Activated CD4-positive, alpha-beta T cell treated with anti-CD3 and anti-CD28 coated beads, Interleukin-2, amount 10 ng/mL, durations not matched to agents 7 days and 5 days (primary cell): ENCODE measurements around the gene PLG. TPM values are rescaled to one million over a fixed set of nuclear protein-coding genes. Genes with fewer than 3 reads are reported as not detected.
"Not testable (repeated sequence)": the region's sequence is repeated elsewhere in the genome, so short reads cannot be mapped to it uniquely, and the experiment has no call there.

Source experiments
- CTCF ChIA-PET: fragments of 350-600 bp; sonication (Branson Sonifier 250); formaldehyde crosslinking; loops from one replicate; lab custom pipeline; 2021; ENCODE audit warnings: antibody characterized with exemption; lab: Charles Lee
- POLR2A ChIA-PET: fragments of 350-600 bp; sonication (Branson Sonifier 250); formaldehyde crosslinking; loops from one replicate; lab custom pipeline; 2021; ENCODE audit warnings: antibody characterized with exemption; lab: Charles Lee
- DNase-seq: peaks from one replicate; pipeline ENCODE4 v3.0.0-alpha.2; 2020
- H3K27ac Mint-ChIP-seq: one replicate; pipeline ENCODE4 v1.8.0; 2021; ENCODE audit warnings: mild to moderate bottlenecking, moderate library complexity, mixed read lengths
- H3K27me3 Mint-ChIP-seq: one replicate; pipeline ENCODE4 v1.8.0; 2021; ENCODE audit warnings: mixed read lengths
- H3K36me3 Mint-ChIP-seq: one replicate; pipeline ENCODE4 v1.8.0; 2021; ENCODE audit warnings: low read depth, mixed read lengths
- H3K4me1 Mint-ChIP-seq: one replicate; pipeline ENCODE4 v1.8.0; 2021; ENCODE audit warnings: mixed read lengths
- H3K4me3 Mint-ChIP-seq: one replicate; pipeline ENCODE4 v1.8.0; 2021; ENCODE audit warnings: mild to moderate bottlenecking, moderate library complexity, mixed read lengths
- H3K9me3 Mint-ChIP-seq: one replicate; pipeline ENCODE4 v1.8.0; 2021; ENCODE audit warnings: mixed read lengths
- total RNA-seq, 2 experiments: library from RNA; stranded (reverse); gene quantifications; one replicate each; pipeline ENCODE4 v1.2.3, GENCODE V29; 2021

PLG gene
- total RNA-seq: under 1 TPM in 1 of 2 experiments, not detected in 1; 0.32 TPM

DNA sequence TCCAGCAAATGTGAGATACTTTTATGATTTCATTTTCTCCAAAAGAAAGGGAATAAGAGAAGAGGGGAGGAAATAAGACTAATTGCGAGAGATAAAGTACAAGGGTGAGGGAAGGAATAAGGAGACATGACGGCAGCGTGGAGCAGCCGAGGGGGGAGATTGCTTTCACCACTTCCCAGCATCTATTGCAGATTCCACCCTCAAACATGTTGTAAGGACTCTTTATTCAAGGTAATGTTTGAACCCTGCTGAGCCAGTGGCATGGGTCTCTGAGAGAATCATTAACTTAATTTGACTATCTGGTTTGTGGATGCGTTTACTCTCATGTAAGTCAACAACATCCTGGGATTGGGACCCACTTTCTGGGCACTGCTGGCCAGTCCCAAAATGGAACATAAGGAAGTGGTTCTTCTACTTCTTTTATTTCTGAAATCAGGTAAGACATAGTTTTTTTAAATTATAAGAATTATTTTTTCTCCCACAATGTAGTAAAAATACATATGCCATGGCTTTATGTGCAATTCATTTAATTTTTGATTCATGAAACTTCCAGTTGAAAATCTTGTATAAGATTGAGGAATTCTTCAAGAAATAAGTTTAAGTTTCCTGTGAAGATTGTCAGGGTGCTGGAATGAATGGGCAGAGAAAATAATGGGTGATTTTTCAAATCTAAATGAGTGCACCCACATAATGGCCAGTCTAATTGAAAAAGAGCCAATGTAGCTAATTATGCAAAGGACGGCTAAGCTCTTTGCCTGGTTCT is at the start of gene PLG:
PLG (plus strand) TSS at position 327 of the 763 bp plus-strand sequence; CDS start at position 388, 61 bp downstream.
- H3K4me3 Mint-ChIP-seq, H3K27me3 Mint-ChIP-seq, H3K9me3 Mint-ChIP-seq, H3K27ac Mint-ChIP-seq, H3K4me1 Mint-ChIP-seq, POLR2A ChIA-PET, DNase-seq, H3K36me3 Mint-ChIP-seq, CTCF ChIA-PET: not testable (repeated sequence)

DNA sequence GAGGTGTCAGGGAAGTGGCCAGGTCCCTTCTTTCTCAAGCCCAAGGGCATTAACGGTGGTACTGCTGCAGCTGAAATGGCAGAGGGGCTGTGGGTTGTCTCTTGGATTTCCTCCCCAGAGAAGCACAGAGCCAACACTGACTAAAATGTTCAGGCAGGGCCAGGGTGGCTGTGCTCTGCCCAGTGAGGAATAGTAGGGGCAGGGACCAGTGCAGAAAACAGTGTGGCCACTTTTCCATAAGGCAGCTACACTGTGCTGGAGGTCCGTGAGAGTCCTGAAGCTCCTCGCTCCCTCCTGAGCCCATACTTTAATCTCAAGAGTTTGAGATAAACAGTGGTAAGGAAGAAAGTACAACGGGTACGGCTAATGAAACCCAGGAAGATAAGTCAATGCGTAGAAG is 42.5 kb upstream of the PLG start:
- H3K27me3 Mint-ChIP-seq: no peaks in the 10 kb centered on the region
- no peak overlapping the region for H3K4me3 Mint-ChIP-seq
- CTCF ChIA-PET: no interaction called here
- H3K9me3 Mint-ChIP-seq: peaks cover 10% of the 10 kb centered on the region
- H3K4me1 Mint-ChIP-seq: no peaks in the 10 kb centered on the region
- no peak for DNase-seq
- no peaks in the 10 kb centered on the region for H3K36me3 Mint-ChIP-seq
- H3K27ac Mint-ChIP-seq: no peak overlapping the region
- POLR2A ChIA-PET: no interaction called here

DNA sequence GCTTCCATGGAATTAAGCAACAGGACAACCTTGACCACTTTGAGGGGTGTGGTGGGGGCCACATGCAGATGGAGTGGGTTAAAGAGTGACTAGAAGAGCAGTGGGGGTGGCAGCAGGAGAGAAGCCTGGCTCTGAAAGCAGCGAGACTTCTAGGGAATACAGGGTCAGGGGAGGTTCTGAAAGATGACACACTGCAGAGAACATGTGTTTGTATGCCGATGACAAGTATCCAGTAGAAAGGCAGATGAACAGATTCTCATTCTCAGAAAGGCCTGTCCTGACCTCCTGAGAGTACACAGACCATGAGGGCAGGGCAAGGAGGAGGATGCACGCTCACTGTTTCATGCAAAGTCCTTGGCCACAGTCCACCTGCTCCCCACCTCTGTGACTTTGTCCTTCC is 40.8 kb upstream of the PLG start:
- no peaks in the 10 kb centered on the region for H3K4me1 Mint-ChIP-seq
- no peak overlapping the region for H3K27ac Mint-ChIP-seq
- peaks cover 10% of the 10 kb centered on the region for H3K9me3 Mint-ChIP-seq
- ChIA-PET CTCF (no interaction called here), POLR2A (no interaction called here)
- H3K4me3 Mint-ChIP-seq: no peak overlapping the region
- H3K36me3 Mint-ChIP-seq: no peaks in the 10 kb centered on the region
- DNase-seq: no peak
- no peaks in the 10 kb centered on the region for H3K27me3 Mint-ChIP-seq

DNA sequence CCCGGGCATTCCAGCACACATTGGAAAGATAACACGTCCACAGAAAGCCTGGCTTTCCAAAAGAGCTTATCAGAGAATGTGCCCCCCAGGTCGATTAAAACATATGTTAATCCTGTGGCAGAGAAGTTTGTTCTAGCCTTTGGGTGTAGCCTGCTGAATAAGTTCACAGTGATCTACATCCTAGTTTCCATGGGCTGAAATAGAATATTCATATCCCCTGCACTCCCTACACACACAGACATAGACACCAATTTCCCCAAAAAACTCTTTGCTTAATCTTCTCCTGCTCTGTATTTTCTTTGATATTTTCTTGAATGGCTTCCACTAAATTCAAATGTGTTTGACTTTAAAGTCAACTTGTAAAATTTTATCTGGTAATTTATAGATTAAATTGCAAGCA is 39.6 kb upstream of the PLG start:
- H3K4me3 Mint-ChIP-seq: no peak overlapping the region
- CTCF ChIA-PET: no interaction called here
- H3K4me1 Mint-ChIP-seq: no peaks in the 10 kb centered on the region
- no peak for DNase-seq
- H3K36me3 Mint-ChIP-seq: no peaks in the 10 kb centered on the region
- H3K27ac Mint-ChIP-seq: no peak overlapping the region
- POLR2A ChIA-PET: no interaction called here
- H3K9me3 Mint-ChIP-seq: peaks cover 4% of the 10 kb centered on the region
- H3K27me3 Mint-ChIP-seq: no peaks in the 10 kb centered on the region

DNA sequence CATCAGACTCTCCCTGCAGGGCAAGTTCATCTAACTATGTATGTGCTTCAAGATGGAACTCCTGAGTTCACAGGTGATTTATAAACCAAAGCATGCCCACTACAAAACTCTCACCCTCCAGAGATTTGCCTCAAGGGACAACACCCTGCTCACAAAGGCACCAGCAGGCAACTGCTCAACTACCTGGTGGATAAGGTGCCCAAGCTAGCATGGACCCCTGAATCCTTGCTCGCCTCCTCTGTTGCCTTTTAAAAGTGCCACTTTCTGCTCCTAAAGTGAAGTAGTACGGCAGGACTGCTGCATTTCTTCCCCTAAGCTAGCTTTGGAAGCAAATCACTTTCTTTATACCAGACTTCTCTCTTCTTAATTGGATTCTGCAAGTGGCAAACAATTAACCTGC is 39.2 kb upstream of the PLG start:
- CTCF ChIA-PET: no interaction called here
- Mint-ChIP-seq H3K9me3 (peaks cover under 1% of the 10 kb centered on the region), H3K4me3 (no peak overlapping the region), H3K4me1 (no peaks in the 10 kb centered on the region), H3K27ac (no peak overlapping the region), H3K27me3 (no peaks in the 10 kb centered on the region), H3K36me3 (no peaks in the 10 kb centered on the region)
- no peak for DNase-seq
- POLR2A ChIA-PET: no interaction called here

DNA sequence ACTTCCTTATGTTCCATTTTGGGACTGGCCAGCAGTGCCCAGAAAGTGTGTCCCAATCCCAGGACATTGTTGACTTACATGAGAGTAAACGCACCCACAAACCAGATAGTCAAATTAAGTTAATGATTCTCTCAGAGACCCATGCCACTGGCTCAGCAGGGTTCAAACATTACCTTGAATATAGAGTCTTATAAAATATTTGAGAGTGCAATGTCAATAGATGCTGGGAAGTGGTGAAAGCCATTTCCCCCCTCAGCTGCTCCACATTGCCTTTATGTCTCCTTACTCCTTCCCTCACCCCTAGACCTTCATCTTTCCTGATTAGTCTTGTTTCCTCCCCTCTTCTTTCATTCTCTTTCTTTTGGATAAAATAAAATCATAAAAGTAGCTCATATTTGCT is 37.8 kb upstream of the PLG start, which contains the start of gene LPA:
LPA (minus strand) TSS at position 78 of the 400 bp plus-strand sequence; CDS start at position 17, 61 bp downstream.
- DNase-seq, H3K9me3 Mint-ChIP-seq, H3K27ac Mint-ChIP-seq, H3K27me3 Mint-ChIP-seq, POLR2A ChIA-PET, CTCF ChIA-PET, H3K4me3 Mint-ChIP-seq, H3K4me1 Mint-ChIP-seq, H3K36me3 Mint-ChIP-seq: not testable (repeated sequence)

DNA sequence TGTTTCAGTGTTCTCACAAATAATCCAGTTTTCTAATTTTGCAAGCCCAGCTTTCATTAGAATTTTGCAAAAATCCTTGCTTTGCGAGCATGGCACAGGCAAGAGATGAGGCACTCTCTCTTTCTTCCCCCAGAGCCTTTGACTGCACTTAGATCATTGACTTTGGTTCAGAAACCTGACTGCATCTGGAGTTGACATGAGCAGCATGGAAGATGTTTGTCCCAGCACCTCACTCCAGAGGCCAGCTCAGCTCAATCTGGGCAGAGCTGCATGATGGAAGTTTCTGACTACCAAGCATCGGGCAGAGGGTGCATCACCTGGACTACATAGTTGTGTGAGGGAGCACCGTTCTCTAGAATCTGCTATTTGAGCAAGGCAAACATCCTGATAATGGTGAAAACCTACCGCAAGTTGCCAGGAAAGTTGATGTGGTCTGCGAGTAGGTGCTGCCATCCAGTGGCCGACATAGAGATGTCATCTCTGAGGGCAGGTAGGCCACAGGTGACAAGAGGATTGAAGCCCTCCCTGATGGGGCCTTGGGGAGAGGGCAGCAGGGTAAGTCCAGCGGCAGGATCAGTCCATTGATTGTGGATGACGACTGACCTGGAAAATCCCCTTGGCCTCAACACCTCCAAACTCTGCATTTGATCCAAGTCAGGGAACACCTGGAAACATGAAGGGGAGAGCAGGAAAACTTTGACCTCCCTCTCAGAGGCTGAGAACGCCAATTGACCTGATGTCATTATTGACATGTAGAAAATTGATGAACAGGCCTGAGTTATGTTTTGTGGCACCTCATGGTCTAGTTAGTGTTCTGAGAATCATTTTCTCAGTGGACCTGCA is 34.2 kb upstream of the PLG start:
- peaks cover 3% of the 10 kb centered on the region for H3K27me3 Mint-ChIP-seq
- POLR2A ChIA-PET: no interaction called here
- H3K4me3 Mint-ChIP-seq: no peak overlapping the region
- no peak overlapping the region for H3K27ac Mint-ChIP-seq
- H3K9me3 Mint-ChIP-seq: no peaks in the 10 kb centered on the region
- no peaks in the 10 kb centered on the region for H3K36me3 Mint-ChIP-seq
- no peaks in the 10 kb centered on the region for H3K4me1 Mint-ChIP-seq
- CTCF ChIA-PET: no interaction called here
- DNase-seq: peak; percentile 47

DNA sequence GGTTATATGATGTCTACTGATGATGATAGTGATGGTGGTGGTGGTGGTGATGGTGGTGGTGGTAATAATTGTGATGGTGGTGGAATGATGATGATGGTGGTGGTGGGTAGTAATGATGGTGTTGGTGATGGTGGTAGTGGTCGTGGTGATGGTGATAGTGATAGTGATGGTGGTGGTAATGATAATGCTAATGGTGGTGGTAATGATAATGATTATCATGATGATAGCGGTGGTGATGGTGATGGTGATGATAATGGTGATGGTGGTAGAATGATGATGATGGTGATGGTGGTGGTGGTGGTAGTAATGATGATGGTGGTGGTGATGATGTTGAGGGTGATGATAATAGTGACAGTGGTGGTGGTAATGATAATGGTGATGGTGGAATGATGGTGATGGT is 33.5 kb upstream of the PLG start:
- CTCF ChIA-PET: interaction anchor here (0.5 kb wide), 1 partner anchor 692 kb away, joined by 3 read pairs; no protein-coding TSS in a partner anchor
- Mint-ChIP-seq H3K9me3 (peaks cover 4% of the 10 kb centered on the region), H3K36me3 (no peaks in the 10 kb centered on the region), H3K4me3 (no peak overlapping the region), H3K27ac (no peak overlapping the region), H3K27me3 (peaks cover 3% of the 10 kb centered on the region), H3K4me1 (no peaks in the 10 kb centered on the region)
- no peak for DNase-seq
- POLR2A ChIA-PET: no interaction called here

DNA sequence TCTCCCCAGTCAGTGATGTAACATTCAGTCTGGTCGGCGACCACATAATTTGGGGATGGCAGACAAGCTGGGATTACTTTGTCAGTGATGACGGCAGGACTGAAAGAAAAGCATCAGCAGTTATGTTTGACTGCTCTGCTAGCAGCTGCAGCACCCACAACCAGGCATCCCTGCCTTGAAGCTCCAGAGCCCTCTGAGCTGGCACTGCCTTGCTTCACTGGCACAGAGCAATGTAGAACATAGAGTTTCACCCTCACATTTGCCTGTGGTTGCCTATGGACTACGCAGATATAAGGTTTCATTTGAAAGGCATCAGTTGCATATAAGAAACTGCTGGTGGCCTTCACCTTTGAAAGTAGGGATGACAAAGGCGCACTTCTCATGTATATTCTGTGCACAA is 25.6 kb upstream of the PLG start:
- H3K27me3 Mint-ChIP-seq, H3K4me1 Mint-ChIP-seq, H3K27ac Mint-ChIP-seq, DNase-seq, CTCF ChIA-PET, H3K4me3 Mint-ChIP-seq, H3K9me3 Mint-ChIP-seq, POLR2A ChIA-PET, H3K36me3 Mint-ChIP-seq: not testable (repeated sequence)

DNA sequence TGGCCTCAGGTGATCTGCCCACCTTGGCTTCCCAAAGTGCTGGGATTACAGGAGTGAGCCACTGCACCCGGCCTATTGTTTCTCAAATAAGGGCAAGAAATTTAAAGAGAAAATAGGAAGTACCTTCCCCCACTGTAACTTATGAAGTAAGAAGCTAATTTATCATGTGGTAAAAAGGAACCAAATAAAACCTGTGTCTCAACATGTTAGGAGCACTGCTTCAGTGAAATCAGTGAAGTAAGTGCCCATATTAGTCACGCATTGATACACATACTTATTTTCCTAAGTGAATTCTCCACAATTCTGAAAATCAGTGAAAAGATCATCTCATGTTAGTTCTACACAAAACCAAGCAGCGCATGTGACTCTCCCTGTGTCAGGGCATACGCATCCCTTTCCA is 23.8 kb upstream of the PLG start:
- peaks cover 7% of the 10 kb centered on the region for H3K27me3 Mint-ChIP-seq
- peaks cover 2% of the 10 kb centered on the region for H3K9me3 Mint-ChIP-seq
- no peak for DNase-seq
- no peak overlapping the region for H3K4me3 Mint-ChIP-seq
- ChIA-PET CTCF (no interaction called here), POLR2A (no interaction called here)
- H3K4me1 Mint-ChIP-seq: no peaks in the 10 kb centered on the region
- H3K27ac Mint-ChIP-seq: no peak overlapping the region
- no peaks in the 10 kb centered on the region for H3K36me3 Mint-ChIP-seq

DNA sequence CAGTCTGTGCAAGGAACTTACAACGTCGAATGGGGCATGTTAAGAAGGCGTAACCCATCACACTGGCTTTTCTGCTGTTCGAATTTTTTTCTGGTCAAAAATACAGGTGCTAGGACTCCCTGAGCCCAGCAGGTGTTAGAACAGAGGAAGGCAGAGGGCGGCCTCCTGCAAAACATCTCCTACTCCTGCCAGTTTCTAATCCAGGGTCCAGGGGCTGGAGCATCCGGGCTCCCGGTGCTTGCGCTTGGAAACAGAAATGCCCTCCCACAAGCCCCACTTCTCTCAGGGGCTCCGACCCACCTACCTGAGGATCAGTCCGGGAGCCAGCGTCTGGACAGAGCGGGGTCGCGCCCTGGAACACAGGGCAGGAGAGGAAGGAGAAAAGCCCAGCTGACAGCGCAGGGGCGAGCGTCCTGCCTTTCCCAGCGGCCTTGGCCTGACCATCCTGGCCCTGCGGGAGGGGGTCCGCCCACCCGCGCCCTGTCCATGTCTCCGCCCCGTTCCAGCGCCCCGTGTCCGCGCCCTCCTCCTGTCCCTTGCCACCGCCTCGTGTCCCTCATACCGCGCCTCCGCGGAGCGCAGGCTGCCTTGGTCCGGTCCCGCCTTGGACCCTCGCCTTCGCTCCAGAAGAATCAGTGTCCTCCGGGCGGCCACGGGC is 23.2 kb upstream of the PLG start:
- Mint-ChIP-seq H3K27me3 (peaks cover 7% of the 10 kb centered on the region), H3K4me3 (no peak overlapping the region), H3K36me3 (no peaks in the 10 kb centered on the region), H3K9me3 (no peaks in the 10 kb centered on the region), H3K4me1 (no peaks in the 10 kb centered on the region), H3K27ac (no peak overlapping the region)
- no peak for DNase-seq
- POLR2A ChIA-PET: no interaction called here
- CTCF ChIA-PET: no interaction called here

DNA sequence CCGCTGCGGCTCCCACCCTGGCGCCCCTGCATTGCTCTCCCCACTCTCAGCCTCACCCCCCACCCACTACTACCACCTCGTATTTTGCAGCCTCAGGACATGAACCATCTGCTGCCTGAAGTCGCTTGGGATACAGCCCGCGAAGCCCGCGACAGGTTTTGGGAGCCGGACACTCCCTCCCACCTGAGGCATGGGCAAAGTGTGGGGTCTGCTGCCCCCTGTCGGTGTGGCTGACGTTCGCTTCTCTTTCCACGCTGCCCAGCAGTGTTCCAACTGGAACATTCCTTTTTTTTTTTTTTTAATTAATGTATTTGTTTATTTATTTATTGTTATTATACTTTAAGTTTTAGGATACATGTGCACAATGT is 22.7 kb upstream of the PLG start:
- Mint-ChIP-seq H3K9me3 (no peaks in the 10 kb centered on the region), H3K27me3 (peaks cover 7% of the 10 kb centered on the region), H3K36me3 (no peaks in the 10 kb centered on the region), H3K4me1 (no peaks in the 10 kb centered on the region), H3K4me3 (no peak overlapping the region), H3K27ac (no peak overlapping the region)
- POLR2A ChIA-PET: no interaction called here
- CTCF ChIA-PET: no interaction called here
- no peak for DNase-seq

DNA sequence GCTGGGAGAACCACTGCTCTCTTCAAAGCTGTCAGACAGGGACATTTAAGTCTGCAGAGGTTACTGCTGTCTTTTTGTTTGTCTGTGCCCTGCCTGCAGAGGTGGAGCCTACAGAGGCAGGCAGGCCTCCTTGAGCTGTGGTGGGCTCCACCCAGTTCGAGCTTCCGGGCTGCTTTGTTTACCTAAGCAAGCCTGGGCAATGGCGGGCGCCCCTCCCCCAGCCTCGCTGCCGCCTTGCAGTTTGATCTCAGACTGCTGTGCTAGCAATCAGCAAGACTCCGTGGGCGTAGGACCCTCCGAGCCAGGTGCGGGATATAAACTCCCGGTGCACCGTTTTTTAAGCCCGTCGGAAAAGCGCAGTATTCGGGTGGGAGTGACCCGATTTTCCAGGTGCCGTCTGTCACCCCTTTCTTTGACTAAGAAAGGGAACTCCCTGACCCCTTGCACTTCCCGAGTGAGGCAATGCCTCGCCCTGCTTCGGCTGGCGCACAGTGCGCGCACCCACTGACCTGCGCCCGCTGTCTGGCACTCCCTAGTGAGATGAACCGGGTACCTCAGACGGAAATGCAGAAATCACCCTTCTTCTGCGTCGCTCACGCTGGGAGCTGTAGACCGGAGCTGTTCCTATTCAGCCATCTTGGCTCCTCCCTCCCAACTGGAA is 16.8 kb upstream of the PLG start:
- H3K9me3 Mint-ChIP-seq, H3K27me3 Mint-ChIP-seq, H3K36me3 Mint-ChIP-seq, H3K4me1 Mint-ChIP-seq, DNase-seq, H3K27ac Mint-ChIP-seq, H3K4me3 Mint-ChIP-seq, POLR2A ChIA-PET, CTCF ChIA-PET: not testable (repeated sequence)
